Stimulated activated effector memory CD8-positive, alpha-beta T cell treated with anti-CD3 and anti-CD28 coated beads, Interleukin-12 subunit alpha, Interleukin-12 subunit beta, amount 100 ng/mL, for 72 hours (primary cell): ENCODE results near the gene KLHL7.

ENCODE experiments used
- ATAC-seq: fragments of 150-1000 bp; cut with Tn5 transposase; 2 replicates; pipeline ENCODE4 v1.10.0; 2021
- DNase-seq, 2 donors: peaks; one replicate each; pipeline ENCODE4 v3.0.0; 2021 to 2022; ENCODE audit warnings: low spot score in 2 of 2
- H3K27ac Mint-ChIP-seq: one replicate; pipeline ENCODE4 v1.8.0; 2022; ENCODE audit warnings: mild to moderate bottlenecking, mixed read lengths
- H3K36me3 Mint-ChIP-seq: one replicate; pipeline ENCODE4 v1.8.0; 2022; ENCODE audit warnings: mild to moderate bottlenecking, mixed read lengths
- H3K4me1 Mint-ChIP-seq: one replicate; pipeline ENCODE4 v1.8.0; 2022; ENCODE audit warnings: mixed read lengths
- H3K4me3 Mint-ChIP-seq: one replicate; pipeline ENCODE4 v1.8.0; 2022; ENCODE audit warnings: mild to moderate bottlenecking, mixed read lengths
- H3K9me3 Mint-ChIP-seq: one replicate; pipeline ENCODE4 v1.8.0; 2022; ENCODE audit warnings: mixed read lengths

The KLHL7 gene, protein sequence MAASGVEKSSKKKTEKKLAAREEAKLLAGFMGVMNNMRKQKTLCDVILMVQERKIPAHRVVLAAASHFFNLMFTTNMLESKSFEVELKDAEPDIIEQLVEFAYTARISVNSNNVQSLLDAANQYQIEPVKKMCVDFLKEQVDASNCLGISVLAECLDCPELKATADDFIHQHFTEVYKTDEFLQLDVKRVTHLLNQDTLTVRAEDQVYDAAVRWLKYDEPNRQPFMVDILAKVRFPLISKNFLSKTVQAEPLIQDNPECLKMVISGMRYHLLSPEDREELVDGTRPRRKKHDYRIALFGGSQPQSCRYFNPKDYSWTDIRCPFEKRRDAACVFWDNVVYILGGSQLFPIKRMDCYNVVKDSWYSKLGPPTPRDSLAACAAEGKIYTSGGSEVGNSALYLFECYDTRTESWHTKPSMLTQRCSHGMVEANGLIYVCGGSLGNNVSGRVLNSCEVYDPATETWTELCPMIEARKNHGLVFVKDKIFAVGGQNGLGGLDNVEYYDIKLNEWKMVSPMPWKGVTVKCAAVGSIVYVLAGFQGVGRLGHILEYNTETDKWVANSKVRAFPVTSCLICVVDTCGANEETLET

DNA sequence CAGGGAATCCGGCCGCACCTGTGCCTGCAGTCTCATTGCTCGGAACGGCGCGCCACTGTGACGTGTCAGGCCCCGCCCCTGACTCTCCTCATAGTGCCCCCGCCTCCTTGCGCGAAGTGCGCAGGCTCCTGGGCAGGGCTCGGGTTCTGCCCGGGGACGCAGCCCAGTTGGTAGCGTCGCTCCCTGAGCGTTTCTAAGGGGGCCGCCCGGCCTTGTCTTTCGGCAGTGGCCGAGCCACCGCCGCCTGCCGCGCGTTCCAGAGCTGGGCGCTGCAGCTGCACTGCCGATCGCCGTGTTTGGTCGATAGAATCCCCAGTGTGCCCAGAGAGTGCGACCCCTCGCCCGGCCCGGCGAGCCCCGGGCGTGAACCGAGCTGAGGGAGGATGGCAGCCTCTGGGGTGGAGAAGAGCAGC, at the start of gene KLHL7:
Gene KLHL7, plus strand, starts transcription at position 142 of the 413 bp plus-strand sequence. Its CDS starts 242 bp downstream, at position 384.
- Mint-ChIP-seq H3K4me1 (peaks cover 33% of the 10 kb centered on the region), H3K36me3 (no peaks in the 10 kb centered on the region), H3K4me3 (peak within 1 kb of the TSS; percentile 98), H3K27ac (peak within 1 kb of the TSS; percentile 96), H3K9me3 (no peaks in the 10 kb centered on the region)
- DNase-seq (peak; percentile 91 to 97), ATAC-seq (peak; percentile 98)

DNA sequence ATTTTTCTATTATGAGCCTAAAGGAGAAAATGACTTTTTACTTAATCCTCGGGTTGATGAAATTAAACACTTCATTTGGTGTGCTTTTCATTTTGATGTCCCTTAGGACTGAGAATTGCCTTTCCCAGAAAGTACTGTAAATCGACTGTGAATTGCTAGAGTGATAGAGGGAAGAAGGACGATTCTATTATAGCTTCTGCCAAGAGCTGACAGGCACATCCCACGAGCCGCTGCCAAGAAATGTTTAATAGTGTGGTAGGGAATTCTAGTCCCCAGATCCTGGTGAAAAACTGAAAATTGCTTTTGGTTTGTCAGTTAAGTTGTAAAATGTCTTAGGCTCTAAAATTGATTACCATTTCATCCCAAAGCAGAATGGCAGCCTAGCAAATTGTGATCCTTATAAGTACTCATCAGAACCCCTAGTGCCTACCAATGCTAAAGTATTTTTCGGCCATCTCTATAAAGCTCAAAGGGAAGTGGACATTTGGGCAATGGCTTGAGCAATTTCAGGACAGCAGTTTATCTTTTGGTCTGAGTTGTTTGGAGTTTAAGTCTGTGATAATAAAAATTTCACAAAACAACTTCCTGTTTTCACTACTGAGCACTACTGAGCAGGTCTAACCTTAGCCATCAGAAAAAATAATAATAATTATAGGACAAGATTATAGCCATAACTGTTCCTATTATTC, 47.0 kb upstream of the KLHL7 start:
- H3K4me1 Mint-ChIP-seq: no peaks in the 10 kb centered on the region
- no peak for DNase-seq
- no peaks in the 10 kb centered on the region for H3K36me3 Mint-ChIP-seq

DNA sequence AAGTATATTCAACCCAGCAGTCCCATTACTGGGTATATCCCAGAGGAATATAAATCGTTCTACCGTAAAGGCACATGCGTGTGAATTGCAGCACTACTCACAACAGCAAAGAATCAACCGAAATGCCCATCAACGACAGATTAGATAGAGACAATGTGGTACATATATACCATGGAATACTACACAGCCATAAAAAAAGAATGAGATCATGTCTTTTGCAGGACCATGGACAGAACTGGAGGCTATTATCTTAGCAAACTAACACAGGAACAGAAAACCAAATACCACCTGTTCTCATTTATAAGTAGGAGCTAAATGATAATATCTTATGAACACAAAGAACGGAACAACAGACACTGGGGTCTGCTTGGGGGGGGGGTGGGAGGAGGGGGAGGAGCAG, 44.3 kb upstream of the KLHL7 start:
- no peak for DNase-seq
- ATAC-seq: no peak
- H3K4me1 Mint-ChIP-seq: no peaks in the 10 kb centered on the region
- H3K4me3 Mint-ChIP-seq: no peak overlapping the region
- H3K9me3 Mint-ChIP-seq: no peaks in the 10 kb centered on the region
- H3K36me3 Mint-ChIP-seq: no peaks in the 10 kb centered on the region
- H3K27ac Mint-ChIP-seq: no peak overlapping the region

More for the DNA sequence above, 47.0 kb upstream of the KLHL7 start:
- no peak for ATAC-seq
- no peaks in the 10 kb centered on the region for H3K9me3 Mint-ChIP-seq
- no peak overlapping the region for H3K4me3 Mint-ChIP-seq
- H3K27ac Mint-ChIP-seq: no peak overlapping the region

DNA sequence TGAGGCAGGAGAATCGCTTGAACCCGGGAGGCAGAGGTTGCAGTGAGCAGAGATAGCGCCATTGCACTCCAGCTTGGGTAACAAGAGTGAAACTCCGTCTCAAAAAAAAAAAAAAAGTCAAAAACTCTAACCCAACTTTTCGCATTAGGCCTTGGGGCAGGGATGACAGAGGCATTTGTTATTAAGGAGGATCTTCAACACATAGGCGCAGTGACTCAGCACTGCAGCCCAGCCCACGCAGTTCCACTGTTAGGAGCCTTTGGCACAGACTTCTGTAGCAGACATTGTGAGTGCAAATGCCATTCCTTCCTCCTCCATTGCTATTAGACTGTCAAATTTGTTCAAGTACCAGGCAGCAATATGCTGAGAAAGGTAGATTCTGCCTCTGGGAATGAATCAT, 43.1 kb upstream of the KLHL7 start:
- H3K27ac Mint-ChIP-seq: no peak overlapping the region
- H3K9me3 Mint-ChIP-seq: no peaks in the 10 kb centered on the region
- no peaks in the 10 kb centered on the region for H3K4me1 Mint-ChIP-seq
- ATAC-seq (peak; percentile 28), DNase-seq (no peak)
- H3K4me3 Mint-ChIP-seq: no peak overlapping the region
- no peaks in the 10 kb centered on the region for H3K36me3 Mint-ChIP-seq

DNA sequence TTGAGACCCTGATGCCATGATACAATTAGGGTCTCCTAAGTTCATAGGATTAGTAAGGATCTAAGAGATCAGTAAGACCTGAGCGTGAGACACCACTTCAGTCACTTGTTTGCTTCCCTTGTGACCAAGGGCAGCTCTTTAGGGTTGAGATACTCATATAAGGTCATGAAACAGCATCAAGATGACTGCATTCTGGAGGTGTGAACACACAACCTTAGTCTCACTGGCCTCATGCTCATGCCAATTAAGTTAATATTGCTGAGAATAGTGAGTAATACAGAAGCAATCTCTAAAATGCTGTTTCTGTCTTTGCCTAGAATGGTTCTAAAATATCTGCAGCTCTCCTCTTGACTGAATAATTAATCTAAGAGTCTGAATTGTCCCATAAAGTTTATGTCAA, 39.6 kb upstream of the KLHL7 start:
- peak; percentile 65 for ATAC-seq
- no peak for DNase-seq
- H3K9me3 Mint-ChIP-seq: no peaks in the 10 kb centered on the region
- no peaks in the 10 kb centered on the region for H3K36me3 Mint-ChIP-seq
- no peak overlapping the region for H3K27ac Mint-ChIP-seq
- H3K4me1 Mint-ChIP-seq: no peaks in the 10 kb centered on the region
- no peak overlapping the region for H3K4me3 Mint-ChIP-seq

DNA sequence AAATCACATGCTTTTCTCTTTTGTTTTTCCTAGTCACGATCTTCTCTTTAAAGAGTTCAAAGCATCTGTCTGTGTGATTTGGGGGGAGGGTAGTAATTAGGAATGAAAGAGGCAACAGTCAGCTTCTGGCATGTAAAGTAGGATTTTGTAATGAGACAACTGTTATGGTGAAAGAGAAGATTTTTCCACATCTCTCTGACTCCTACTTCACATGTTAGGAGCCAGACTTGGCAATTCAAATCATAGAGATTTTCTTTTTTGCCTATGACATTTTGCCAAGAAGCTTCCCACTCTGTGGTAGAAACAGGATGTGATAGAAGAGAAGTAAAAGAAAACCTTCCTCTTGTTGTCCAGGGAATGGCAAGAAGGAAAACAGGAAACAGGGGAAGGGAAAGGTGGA, 38.3 kb upstream of the KLHL7 start:
- ATAC-seq: no peak

DNA sequence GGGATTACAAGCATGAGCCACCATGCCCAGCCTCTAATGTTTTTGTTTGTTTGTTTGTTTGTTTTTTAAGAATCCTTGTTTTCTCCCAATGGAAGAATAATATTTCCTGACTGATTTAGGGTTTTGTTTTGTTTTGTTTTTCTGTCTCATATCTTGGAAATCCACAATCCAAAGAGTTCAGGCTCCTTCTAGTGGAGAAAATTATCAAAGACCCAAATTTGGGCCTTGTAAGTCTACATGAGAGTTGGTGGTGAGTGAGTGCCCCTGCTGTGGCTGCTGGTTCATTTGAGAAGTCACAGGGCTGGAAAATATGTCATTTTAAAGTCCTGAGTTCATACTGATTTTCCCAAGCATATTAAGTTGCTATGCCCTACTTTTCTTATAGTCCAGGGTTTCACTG, 33.5 kb upstream of the KLHL7 start:
- DNase-seq: no peak
- no peaks in the 10 kb centered on the region for H3K4me1 Mint-ChIP-seq
- H3K27ac Mint-ChIP-seq: no peak overlapping the region
- H3K9me3 Mint-ChIP-seq: no peaks in the 10 kb centered on the region
- no peak for ATAC-seq
- no peaks in the 10 kb centered on the region for H3K36me3 Mint-ChIP-seq
- no peak overlapping the region for H3K4me3 Mint-ChIP-seq

More for the DNA sequence above, 38.3 kb upstream of the KLHL7 start:
- H3K27ac Mint-ChIP-seq: peak overlapping the region; percentile 13
- H3K9me3 Mint-ChIP-seq: no peaks in the 10 kb centered on the region
- no peak for DNase-seq
- H3K4me3 Mint-ChIP-seq: no peak overlapping the region
- no peaks in the 10 kb centered on the region for H3K4me1 Mint-ChIP-seq
- H3K36me3 Mint-ChIP-seq: no peaks in the 10 kb centered on the region

DNA sequence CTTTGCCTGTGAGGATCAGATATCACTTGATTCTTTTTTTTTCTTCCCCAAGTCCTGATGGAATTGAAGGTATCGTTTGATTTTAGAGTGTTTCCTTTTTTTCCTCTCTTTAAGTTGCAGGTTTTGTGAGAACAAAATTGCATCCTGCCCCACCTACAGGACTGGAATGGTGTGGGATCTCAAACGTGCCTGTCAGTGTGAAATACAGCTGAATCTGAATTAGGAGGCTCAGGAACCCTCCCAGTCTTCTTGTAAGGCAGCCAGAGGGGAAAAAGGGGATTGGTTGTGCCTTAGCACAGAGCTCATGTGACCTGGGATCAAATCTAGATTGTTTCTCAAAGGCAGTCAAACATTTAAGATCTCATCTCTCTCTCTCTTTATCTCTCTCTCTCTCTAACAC, 32.7 kb upstream of the KLHL7 start:
- Mint-ChIP-seq H3K9me3 (no peaks in the 10 kb centered on the region), H3K36me3 (no peaks in the 10 kb centered on the region), H3K27ac (no peak overlapping the region), H3K4me1 (no peaks in the 10 kb centered on the region), H3K4me3 (no peak overlapping the region)
- ATAC-seq (no peak), DNase-seq (no peak)

DNA sequence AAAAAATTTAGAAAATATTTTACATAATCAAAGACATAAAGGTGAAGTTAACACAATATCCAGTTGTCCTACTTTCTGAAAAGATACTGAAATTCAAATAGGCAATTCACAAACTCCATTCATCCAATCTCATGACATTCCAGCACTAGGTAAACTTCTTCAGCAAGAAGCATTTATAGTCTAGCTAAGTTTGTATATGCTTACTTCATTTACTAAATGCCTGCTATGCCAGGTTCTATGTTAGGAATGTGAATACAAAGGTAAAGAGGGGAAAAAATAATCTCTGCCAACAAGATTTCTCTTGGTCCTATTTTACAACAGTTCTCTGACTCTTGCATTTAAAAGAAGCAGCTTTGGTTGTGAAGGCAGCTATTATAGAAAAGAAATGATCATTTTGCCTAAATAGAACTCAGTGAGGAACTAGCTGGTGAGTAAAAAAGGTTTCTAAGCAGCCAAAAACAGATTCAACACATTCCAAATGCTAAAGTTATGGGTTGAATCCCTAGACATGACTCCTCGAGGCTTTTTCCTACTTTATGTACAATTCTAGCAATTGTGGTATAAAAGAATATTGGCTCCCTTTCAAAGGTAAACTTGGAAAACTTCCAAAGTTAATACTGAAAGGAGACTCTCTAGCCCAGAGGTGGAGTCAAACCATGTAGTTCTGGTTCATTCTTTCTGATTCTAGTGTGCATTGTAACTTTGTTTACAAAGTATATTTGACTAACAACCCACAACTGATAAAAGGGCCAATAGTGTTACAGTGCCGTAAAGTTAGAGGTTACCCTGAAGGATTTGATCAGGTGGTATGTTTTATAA, 30.9 kb upstream of the KLHL7 start:
- Mint-ChIP-seq H3K4me1 (no peaks in the 10 kb centered on the region), H3K36me3 (no peaks in the 10 kb centered on the region), H3K27ac (no peak overlapping the region), H3K4me3 (no peak overlapping the region), H3K9me3 (no peaks in the 10 kb centered on the region)
- DNase-seq (no peak), ATAC-seq (no peak)

DNA sequence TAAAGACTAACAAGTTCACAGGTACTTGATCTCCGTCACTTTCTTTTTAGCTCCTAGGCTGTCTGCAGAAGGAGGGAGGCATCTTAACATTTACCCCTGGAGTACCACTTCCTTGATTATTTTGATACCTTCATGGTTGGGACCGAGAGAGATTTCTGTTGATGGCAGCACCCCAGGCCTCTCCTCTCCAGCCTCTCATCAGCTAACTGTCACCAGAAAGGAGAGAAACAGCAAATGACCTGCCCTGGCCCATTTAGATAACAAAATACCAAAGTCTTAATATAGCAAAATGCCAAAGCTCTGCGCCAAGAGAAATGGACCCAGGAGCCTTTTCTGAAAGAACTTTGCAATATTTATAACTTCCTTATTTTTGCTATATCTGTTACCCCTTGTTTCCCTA, 30.0 kb upstream of the KLHL7 start:
- DNase-seq: no peak
- H3K4me3 Mint-ChIP-seq: no peak overlapping the region

DNA sequence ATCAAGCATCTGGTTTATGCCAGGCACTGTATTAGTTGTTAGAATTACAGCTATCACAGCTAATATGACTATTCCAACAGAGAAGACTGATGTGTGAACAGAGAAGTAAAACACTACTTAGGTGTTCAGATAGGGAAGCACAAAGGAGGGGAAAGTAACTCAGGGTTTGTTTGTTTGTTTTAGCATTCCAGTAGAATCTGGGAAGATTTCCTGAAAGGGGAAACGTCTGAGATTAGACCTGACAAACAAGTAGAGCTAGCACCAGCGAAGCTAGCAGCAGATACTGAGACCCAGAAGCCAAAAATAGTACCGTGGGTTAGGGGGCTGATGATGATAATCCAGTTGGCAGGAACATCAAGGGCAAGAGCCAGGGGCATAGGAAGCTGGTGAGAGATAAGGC, 28.8 kb upstream of the KLHL7 start:
- no peaks in the 10 kb centered on the region for H3K4me1 Mint-ChIP-seq
- H3K36me3 Mint-ChIP-seq: no peaks in the 10 kb centered on the region
- H3K27ac Mint-ChIP-seq: peak overlapping the region; percentile 13

More for the DNA sequence above, 30.0 kb upstream of the KLHL7 start:
- no peak overlapping the region for H3K27ac Mint-ChIP-seq
- H3K36me3 Mint-ChIP-seq: no peaks in the 10 kb centered on the region
- no peaks in the 10 kb centered on the region for H3K9me3 Mint-ChIP-seq
- no peak for ATAC-seq
- no peaks in the 10 kb centered on the region for H3K4me1 Mint-ChIP-seq

DNA sequence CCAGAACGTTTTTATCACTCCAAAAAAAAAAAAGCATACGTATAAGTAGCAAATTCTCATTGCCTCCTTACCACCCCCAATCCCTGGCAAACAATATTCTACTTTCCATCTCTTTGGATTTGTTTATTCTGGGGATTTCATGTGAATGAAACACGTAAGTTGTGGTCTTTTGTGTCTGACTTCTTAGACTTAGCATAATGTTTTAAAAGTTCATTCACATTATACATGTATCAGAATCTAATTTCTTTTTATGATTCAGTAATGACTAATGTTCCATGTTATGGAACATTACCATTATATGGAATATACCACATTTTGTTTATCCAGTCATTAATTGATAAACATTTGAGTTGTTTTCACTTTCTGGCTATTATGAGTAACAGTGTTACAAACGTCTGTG, 12.5 kb upstream of the KLHL7 start:
- no peak overlapping the region for H3K4me3 Mint-ChIP-seq
- no peaks in the 10 kb centered on the region for H3K36me3 Mint-ChIP-seq
- no peak for ATAC-seq
- H3K4me1 Mint-ChIP-seq: no peaks in the 10 kb centered on the region
- DNase-seq: no peak
- H3K27ac Mint-ChIP-seq: no peak overlapping the region
- peaks cover 4% of the 10 kb centered on the region for H3K9me3 Mint-ChIP-seq

More for the DNA sequence above, 28.8 kb upstream of the KLHL7 start:
- Mint-ChIP-seq H3K9me3 (no peaks in the 10 kb centered on the region), H3K4me3 (no peak overlapping the region)
- no peak for ATAC-seq
- DNase-seq: no peak

DNA sequence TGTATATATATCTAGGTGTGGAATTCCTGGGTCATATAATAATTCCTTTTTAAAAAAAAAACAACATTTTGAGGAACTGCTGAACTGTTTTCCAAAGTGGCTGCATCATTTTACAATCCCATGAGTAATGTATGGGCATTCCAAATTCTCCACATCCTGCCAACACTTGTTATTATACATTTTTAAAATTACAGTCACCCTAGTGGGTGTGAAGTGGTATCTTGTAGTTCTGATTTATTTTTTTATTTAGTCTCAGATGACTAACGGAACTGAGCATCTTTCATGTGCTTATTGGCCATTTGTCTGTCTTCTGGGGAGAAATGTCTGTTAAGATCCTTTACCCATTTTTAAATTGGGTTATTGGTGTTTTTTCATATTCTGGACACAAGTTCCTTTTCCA, 12.0 kb upstream of the KLHL7 start:
- Mint-ChIP-seq H3K4me3 (no peak overlapping the region), H3K27ac (no peak overlapping the region), H3K4me1 (no peaks in the 10 kb centered on the region), H3K36me3 (no peaks in the 10 kb centered on the region), H3K9me3 (peaks cover 4% of the 10 kb centered on the region)
- DNase-seq (no peak), ATAC-seq (no peak)

DNA sequence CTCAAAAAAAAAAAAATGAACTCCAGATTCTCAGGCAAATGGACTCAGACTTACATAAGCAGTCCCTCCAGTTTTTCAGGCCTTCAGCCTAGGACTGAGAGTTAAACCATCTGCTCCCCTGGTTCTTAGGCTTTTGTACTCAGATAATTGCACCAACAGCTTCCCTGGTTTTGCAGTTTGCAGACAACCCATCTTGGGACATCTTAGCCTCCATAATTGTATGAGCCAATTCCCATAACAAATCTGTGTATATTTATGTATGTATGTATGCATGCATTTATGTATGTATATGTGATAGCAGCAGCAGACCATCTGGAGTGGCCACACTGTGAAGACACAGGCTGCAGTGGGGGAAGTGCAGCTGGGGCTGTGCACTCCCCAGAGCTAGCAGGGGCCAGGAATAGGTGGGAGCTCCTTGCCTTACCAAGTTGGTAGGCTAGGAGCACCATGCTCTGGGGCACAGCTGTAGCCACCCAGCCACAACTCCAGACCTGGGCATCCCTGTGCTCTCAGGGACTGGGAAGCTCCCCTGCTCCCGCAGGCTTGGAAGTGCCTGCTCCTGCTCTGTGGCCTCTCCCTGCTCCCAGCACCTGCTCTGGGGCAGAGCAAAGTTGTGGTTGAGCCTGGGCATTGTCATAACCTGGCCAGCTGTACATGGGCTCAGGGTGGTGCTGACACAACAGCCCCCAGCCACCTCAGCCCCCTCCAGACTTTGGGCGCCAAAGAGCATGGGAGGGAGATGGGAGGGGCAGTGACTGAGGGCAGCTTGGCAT, 8.9 kb upstream of the KLHL7 start:
- DNase-seq (no peak), ATAC-seq (no peak)
- Mint-ChIP-seq H3K27ac (no peak overlapping the region), H3K36me3 (no peaks in the 10 kb centered on the region), H3K4me3 (no peak overlapping the region), H3K9me3 (peaks cover 4% of the 10 kb centered on the region), H3K4me1 (no peaks in the 10 kb centered on the region)
